Dermis blood vessel endothelial cell (primary cell): ENCODE data around the gene AATK. TPM values are rescaled to one million over a fixed set of nuclear protein-coding genes. Genes with fewer than 3 reads are reported as not detected.
A peak's percentile ranks its signal among the peaks of the same experiment; 100 is the strongest.

Experiments used
- DNase-seq: peaks from one replicate; pipeline ENCODE4 v3.0.0; 2010
- total RNA-seq: library from RNA; depleted of rRNA; stranded (reverse); fragments of >200 nt; gene quantifications from 2 replicates; pipeline ENCODE4 v1.2.3, GENCODE V29; 2014

The AATK gene
- total RNA-seq, 1 donor from 2014 or later, result 4.1 TPM

DNA sequence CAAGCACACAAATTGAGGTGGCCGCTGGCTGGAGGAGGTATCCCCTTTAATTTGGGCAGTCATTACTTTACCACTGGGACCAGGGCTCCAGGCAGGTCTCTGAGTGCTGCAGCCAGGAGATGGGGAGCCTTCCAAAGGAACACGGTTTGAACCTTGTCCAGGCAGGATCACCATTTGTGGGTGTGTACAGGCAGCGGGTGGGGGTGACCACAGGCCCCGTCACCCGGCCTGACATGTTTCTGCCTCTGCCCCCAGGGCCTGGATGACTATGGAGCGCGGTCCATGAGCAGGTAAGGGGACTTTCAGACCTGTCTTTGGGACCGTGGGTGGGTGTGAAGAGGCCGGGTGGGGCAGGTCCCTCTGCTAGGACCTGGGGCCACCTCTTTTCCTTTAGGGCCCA lies 57.8 kb downstream of the AATK start:
- DNase-seq, result no peak

DNA sequence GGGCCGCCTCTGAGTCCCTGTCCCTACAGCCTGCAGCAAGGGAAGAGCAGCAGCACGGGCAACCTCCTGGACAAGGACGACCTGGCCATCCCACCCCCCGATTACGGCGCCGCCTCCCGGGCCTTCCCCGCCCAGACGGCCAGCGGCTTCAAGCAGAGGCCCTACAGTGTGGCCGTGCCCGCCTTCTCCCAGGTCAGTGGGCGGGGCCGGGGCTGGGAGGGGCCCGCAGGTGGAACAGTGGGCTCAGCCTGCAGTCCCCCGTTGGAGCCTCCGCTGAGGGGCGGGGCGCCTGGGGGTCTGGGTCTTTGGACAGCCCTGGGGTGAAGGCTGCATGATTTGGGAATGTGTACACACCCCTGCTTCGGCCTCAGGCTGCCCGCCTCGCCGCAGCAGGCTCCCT lies 59.3 kb downstream of the AATK start:
- DNase-seq, result no peak

DNA sequence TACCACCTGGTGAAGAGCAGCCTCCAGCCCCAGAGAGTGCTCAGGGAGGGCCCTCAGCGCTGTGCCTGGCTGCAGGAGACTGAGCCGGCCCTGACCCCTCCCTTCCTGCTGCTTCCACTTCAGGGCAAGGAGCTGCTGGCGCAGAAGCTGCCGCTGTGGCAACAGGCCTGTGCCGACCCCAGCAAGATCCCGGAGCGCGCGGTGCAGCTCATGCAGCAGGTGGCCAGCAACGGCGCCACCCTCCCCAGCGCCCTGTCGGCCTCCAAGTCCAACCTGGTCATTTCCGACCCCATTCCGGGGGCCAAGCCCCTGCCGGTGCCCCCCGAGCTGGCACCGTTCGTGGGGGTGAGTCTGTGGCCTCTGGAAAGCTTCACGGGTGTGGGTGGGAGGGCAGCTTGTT lies 62.6 kb downstream of the AATK start:
- no peak for DNase-seq

DNA sequence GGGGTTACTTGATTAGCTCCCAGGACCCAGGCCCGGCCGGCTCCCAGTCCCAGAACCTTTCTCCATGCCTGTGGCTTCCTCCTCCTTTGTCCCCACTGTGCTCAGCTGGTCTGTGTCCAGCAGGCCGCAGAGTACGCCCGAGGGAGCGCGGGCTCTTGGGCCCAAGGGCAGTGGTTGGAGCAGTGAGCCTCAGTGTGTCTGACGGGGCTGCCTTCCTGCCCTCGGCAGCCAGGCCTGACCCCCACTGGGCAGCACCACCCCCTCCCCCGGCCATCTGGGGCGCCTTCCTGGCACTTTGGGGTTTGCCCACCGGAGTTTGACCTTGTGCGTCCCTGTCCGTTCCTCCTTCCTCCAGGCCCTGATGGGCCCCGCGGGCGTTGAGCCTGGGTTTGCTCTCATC lies 63.2 kb downstream of the AATK start:
- DNase-seq, result no peak

DNA sequence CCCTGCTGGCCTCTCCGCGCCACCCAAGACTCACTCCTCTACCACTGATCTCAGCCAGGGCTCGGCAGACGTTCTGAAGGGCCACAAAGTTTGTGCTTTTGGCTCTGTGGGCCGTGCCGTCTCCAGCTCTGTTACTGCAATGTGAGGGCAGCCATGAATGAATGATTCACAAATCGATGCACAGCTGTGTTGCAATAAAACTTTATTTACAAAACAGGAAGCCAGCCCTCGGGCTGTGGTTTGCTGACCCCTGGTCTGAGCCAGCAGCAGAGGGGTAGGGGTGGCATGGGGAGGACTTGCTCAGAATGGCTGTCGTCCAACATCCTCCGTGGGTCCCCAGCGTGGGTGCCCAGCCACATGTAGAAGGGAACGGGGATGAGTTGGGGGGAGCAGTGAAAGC lies 63.7 kb downstream of the AATK start:
- no peak for DNase-seq

DNA sequence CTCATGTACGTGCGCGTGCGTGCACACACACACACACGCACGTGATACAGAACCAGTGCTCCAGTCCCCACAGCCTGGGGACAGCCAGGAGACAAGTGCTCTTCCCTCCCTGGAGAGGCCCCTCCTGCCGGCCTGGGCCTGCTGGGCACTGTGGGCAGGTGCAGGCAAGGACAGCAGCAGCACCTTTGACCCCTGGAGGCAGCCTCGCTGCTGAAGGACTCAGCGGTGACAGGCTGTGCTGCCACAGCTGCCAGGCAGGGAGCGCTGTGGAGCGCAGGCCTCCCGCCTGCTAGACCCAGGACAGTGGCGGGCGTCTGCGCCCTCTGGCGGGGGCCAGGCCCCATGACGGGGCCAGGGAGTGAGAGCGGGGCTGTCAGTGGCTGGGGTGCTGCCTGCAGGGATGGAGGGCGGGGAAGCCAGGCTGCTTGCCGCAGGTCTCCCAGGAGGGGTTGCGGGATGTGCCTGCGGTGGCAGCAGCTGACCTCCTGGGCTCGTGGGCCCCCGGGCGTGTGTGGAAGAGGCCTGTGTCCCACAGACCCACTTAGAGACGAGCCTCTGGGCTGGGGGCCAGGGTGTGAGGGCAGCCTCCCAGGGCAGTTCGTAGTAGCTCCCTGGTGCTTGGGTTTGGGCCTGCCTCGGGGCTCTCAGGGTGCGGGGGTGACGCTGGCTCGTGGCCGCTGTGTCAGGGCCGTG lies 64.3 kb downstream of the AATK start:
- DNase-seq, result peak; percentile 88

DNA sequence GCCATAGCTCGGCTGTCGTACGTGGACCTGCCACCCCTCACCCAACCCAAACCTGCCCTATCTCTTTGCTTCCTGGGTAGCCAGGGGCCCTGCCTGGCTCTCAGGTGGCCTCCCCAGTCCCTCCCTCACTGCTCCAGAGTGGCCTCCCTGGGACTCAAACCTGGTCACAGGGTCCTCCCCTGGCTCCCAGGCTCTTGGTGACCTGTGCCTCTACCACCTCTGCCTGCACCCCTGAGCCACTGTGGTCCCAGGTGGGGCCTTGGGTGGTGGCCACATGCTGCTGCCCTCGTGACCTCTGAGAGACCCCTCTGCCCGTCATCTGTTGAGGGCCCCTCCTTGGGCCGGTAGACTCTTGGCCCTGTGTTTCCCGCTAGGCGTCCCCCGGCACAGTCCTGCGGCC lies 65.4 kb downstream of the AATK start:
- no peak for DNase-seq

DNA sequence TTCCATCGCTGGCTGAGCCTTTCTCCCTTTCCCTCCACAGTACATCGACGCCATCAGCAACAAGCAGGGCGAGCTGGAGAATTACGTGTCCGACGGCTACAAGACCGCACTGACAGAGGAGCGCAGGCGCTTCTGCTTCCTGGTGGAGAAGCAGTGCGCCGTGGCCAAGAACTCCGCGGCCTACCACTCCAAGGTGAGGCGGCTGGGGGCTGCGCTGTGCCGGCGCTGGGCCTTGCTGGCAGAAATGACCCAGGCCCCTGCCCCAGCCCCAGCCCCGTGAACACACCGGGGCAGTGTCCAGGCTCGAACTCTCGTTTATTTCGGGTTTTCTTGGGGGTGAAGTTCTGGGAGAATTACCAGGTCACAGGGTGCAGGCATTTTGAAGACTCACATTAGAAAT lies 66.1 kb downstream of the AATK start:
- DNase-seq, result no peak

DNA sequence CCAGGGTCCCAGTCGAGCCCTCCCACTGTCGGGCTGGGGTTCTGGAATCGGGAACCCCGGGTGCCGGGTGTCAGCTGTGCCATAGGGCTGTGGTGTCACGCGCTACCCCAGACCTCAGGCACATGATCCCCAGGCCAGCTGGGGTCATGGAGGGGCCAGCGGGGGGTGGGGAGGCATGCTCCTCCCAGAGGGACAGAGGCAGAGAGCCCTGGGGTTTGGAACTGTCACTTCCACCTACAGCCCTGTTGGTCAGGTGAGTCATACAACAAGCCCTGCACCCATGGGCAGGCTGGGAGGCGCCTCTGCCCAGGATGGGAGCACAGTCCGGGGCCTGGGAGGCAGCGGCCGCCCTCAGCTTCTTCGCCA lies 68.1 kb downstream of the AATK start:
- no peak for DNase-seq

DNA sequence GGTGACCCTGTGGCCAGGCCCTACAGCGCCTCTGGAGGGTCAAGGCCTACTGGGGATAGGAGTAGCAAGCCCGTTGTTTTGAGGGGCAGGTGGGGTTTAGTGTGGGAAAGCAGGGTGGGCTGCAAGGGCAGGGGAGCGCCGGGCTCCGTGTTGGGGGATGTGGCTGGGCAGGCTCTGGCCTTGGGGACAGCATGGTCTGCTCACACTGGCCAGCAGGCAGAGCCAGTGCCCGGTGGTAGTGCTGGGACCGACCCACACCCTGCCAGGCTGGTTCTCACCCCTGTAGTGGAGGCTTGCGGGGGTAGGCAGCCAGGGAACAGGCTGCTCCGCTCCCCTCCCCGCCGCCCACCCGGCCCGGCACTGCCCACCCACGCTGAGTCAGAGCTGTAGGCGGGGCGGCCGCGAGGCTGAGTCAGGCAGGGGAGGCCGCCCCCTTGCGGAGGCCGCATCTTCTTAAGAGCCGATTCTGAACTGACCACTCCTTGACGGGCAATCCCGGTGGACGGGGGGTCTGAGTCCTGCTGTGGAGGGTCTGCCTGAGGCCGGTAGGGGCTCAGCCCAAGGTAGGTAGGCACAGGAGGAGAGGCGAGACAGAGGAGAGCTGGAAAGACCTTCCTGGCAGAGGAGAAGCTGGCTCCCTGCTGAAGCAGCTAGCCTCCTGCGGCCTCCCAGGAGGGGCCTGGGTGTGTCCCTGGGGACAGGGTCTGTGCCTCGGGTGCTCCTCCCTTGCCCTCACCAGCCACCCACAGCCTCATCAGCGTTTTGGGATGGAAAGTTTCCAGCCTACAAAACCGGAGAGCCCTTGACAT lies 68.7 kb downstream of the AATK start:
- DNase-seq, result peak; percentile 89

DNA sequence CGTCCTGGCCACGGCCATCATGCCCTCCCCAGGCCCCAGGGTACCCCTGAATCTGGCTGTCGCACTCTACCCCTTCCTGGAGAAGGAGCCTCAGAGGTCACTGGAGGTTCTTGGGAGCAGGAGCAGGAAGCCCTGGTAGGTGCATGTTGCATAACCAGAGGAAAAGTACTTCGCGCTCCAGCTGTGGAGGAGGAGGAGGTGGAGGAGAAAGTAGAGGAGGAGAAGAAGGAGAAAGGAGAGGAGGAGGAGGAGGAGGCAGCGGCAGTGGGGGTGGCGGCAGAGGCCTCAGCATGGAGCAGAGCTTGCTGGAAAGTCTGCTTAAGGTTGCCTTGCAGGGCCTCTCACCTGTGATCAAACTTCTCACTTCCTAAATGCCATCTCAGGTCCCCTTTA lies 69.3 kb downstream of the AATK start:
- no peak for DNase-seq

DNA sequence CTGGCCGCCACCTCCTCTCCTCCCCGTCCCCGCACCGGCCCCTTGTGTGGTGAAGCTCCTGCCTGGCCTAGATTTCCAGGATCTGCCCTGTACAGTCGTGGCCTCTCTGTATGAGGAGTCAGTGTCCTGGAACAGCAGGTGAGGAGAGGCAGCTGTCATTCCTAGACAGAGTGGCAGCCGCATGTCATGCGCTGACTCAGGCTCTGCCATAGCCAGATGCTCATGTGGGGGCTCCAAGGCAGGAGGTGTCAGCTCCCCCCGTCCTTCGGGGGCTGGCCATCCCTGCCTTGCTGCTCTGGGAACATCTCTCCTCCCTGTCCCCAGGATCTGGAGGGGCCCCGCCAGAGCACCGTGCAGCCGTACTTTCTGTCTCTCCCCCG lies 70.6 kb downstream of the AATK start:
- DNase-seq, result no peak

DNA sequence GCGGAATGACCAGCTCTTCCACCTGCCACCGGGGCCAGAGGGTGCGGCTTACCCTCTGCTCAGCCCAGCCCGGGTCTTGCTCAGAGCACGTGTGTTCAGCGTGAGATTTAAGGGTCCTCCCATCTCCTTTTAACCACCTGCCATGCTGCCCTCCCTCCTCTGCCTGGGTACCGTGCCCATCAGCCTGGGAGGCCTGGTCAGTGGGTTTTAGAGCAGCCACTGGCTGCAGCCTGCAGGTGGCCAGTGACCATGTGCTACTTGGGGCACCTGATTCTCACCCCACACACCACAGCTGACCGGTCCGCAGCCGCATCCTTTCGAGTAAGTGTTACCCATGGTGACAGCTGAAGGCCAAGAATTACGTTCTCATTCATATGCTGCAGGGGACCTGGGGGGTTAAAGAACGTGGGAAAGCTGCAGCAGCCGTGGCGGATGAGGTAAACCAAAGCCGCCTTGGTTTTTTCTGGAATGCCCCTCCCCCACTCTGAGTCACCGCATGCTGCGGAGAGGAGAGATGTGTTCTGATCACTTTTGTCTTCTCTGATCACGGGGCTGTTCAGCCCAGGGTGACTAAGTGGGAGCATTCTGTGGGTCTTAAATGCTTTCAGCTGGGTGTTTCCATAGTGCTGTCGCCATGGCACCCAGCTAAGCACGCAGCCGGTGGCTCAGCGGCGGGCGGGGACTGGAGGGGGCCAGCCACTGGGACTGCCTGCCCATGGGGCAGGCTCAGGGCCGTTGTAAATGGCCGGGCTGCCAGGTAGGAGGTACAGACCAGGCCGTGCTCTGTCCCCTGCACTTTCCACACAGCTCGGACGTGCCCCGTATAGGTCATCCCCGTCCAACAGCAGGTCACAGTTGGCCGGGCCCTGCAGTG lies 71.3 kb downstream of the AATK start:
- peak; percentile 98 for DNase-seq

DNA sequence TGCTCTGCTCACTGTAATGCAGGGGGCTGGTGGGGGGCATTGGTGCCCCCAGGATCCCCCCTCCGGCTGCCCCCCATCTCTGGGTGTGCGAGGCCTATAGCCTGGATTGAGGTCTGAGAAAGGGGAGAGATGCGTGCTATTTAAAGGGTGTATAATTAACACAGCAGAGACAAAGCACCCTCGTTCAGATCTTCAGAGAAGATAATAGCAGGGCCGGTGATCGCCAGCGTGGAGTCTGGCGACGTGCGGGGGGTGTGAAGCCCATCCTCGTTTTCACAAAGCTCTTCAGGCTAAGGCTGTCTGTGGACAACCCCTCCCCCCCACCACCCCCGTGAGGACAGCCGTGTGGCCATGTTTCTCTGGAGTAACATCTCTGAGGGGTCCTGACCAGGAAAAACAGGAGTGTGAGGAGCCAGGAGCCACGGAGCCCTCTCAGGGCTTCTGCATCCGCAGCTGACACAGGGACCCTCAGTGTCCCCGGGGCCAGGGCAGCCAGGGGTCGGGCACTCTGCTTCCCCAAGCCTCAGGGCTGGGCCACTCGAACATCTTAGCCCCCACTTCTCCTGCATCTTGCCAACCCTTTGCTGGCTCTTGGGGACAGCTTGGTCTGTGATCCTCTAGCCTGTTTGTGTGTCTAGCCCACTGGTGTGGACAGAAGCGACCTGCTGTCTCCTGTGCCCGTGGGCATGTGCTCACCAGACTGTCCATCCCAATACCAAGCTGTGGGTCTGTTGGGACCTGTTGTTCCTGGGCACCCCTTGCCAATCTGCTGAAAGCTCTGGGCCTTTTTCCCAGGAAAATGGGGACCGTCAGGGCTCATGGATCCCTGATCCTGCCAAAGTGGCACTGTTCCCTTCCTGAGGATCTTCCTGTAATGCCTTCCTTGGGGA lies 72.2 kb downstream of the AATK start:
- no peak for DNase-seq

DNA sequence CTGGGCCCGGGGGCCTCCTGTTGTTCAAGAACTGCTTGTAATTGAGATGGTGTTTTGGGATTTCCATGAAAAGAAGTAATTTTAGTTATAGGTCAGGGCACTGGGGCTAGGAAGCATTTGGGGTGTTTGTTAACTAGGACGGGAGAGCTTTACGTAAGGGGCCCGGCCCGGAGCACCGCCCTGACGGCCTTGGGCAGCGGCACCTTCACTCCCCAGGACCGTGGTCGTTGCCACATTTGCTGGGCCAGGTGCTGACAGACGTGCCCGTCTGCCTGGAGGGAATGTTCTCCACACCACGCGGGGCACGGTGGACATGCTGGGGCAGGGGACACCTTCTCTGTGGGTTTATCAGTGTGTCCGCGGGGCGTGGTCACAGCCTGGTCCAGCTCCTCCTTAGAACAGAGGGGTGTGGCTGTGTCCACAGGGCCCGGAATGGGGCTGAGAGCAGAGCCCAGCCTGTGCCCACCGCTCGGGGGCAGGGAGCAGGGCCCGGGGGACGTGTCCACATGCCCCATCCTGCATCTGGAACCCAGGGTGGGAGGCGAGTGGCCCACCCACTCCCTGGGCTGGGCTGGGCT lies 73.4 kb downstream of the AATK start:
- DNase-seq, result no peak

DNA sequence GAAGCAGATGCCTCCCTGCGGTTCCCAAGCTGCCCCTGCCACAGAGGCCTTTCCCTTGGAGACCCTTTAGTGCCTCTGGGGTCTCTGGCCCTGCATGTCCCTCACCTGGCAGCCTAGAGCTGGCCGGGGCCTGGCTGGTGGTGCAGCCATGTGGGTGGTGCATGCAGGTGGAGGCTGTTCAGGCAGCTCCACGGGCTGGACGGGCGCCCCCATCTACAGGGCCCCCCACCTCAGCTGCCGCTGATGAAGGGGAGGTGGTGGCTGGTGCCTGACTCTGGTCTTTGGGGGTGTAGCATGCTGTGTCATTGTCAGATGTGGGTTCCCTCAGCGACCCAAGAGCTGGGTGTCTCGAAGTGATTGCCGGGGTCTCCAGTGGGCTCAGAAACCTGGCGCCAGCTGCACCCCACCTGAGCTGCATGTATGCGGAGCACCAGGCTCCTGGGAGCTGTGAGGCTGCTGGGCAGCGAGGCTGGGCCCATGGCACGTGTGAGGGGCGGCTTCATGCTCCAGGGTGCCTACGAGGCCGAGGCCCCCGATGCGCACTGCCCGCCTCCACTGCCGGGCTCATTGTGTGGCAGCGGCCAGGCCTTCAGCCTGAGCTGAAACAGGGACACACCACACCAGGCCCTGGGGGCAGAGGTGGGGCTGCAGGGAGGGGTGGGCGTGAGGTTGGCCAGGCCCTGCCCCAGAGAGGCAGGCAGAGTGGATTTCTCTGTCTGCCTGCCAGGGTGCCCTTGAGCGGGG lies 74.1 kb downstream of the AATK start:
- no peak for DNase-seq

DNA sequence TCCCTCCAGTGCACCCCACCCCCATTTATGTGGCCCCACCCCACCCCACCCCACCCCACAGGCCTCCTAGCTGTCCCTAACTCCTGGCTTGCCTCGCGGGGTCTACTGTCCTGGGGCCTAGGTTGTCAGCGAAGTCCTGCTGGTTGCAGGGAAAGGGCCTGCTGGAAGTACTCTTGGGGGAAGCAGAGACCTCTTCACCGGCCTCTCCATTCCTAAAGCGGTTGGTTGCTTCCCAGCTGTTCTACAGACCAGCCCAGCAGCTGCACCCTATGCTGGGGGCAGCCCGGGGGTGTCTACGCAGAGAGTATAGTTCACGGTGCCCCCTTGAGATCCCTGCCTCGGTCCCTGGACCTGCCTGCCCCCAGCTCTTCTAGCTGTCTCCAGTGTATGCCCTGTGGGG lies 74.9 kb downstream of the AATK start:
- no peak for DNase-seq

DNA sequence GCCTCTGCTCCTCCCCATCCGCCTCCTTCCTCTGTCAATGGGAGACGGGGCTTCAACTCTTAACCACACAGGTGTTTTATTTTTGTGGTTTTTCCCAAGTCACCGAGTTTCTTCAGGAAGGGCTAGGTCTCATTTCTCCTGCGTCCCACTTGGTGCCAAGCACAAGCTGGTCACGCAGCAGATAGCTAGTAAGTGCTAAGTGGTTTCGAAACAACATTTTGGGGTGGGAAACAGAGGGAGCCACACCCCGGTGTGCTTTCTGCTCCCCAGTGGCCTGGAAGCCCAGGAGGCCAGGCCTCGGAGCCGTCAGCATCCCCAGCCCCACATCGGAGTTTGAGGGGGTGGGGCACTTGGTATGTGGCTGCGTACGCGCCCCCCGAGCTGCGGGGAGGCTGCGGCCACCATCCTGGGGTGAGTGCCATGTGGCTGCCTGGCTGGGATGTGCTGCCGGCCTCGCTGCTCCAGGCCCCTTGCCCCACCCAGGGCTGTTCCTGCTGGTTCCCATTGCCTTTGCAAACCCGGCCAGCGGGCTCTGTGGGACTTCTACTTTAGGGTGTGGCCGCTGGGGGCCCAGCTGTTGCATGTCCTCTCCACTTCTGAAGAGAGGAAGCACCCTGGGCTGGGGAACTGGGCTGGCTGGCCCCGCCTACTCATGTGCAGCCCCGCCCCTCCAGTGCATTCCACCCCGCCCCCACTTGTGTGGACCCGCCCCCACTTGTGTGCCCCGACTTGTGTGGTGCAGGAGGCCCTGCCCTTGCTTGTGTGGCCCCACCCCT lies 75.5 kb downstream of the AATK start:
- no peak for DNase-seq

DNA sequence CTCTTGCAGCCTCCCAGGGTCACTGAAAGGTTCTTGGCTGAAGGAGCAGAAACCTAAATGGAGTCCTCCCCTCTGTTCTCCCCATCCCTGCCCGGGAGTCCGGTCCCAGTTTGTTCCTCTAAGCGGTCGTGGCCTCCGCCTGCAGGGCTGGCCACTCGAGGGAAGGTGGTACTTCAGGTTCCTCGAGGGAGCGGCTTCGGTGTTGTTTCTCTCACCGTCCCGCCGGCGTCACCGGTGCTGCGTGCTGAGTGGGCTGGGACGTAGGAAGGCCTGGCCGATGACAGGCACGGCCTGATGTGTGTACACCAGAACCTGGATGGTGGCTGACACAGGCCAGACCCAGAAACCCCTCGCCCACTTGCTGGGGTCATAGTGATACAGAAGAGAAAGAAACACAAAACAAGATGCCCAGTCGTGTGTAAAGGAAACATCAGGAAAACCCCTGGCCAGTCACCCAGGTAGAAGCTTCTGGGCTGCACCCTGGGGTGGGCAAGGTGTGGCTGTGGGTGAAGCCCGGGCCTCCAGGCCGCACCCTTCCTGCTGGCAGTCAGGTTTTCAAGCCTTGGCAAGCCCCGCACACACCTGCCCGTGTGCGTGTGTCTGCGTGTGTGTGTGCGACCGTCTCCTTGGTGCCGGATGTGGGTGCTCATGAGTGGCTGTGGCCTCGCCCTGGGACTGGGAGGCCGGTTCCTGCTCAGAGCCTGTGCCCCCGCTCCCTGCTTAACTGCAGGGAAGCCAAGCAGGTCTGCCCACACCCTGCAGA lies 79.1 kb downstream of the AATK start:
- DNase-seq, result no peak

DNA sequence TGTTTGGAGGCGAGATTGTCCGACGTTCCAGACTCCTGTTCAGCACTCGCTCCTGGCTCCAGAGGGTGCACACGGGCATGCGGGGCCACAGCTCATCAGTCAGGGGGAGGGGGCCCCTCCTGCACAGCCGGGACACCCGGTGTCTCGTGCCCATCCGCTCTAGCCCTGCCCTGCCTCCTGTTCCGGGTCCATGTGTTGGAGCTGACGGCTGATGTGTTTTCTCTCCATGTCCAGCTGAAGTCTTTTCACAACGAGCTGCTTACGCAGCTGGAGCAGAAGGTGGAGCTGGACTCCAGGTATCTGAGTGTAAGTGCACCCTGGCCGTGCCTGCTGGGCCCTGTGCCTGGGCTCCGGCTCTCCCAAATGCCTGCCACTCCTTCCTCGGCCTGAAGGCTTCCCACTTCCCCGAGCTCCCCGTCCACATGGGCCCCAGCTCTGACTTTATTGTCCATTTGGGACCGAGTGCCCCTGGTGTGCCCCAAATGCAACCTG lies 80.6 kb downstream of the AATK start:
- DNase-seq, result no peak
